ENCODE data around the gene CDH11. TPM values are rescaled to one million over a fixed set of nuclear protein-coding genes. Genes with fewer than 3 reads are reported as not detected.
A peak's percentile ranks its signal among the peaks of the same experiment; 100 is the strongest.

Gene CDH11
- total RNA-seq, 1 donor from 2014 or later, result 31.7 TPM

GRCh38 chr16:65124596-65124995 is 2.7 kb upstream of the CDH11 start:
- TF ChIP-seq, protein P1, sequence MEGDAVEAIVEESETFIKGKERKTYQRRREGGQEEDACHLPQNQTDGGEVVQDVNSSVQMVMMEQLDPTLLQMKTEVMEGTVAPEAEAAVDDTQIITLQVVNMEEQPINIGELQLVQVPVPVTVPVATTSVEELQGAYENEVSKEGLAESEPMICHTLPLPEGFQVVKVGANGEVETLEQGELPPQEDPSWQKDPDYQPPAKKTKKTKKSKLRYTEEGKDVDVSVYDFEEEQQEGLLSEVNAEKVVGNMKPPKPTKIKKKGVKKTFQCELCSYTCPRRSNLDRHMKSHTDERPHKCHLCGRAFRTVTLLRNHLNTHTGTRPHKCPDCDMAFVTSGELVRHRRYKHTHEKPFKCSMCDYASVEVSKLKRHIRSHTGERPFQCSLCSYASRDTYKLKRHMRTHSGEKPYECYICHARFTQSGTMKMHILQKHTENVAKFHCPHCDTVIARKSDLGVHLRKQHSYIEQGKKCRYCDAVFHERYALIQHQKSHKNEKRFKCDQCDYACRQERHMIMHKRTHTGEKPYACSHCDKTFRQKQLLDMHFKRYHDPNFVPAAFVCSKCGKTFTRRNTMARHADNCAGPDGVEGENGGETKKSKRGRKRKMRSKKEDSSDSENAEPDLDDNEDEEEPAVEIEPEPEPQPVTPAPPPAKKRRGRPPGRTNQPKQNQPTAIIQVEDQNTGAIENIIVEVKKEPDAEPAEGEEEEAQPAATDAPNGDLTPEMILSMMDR (conservative IDR thresholded peaks at IDR 0.05), result no peak
- Mint-ChIP-seq H3K36me3 (ENCODE audit: low read depth) (no peaks in the 10 kb centered on the region), H3K4me3 (peak overlapping the region; percentile 76), H3K27me3 (ENCODE audit: low read depth) (peaks cover 66% of the 10 kb centered on the region), H3K4me1 (peaks cover 24% of the 10 kb centered on the region), H3K9me3 (no peaks in the 10 kb centered on the region), H3K27ac (ENCODE audit: unreplicated experiment) (no peak overlapping the region)
- no peak for DNase-seq (ENCODE audit: low read depth, low spot score)

- Mint-ChIP-seq H3K27me3 (ENCODE audit: low read depth) (peaks cover 70% of the 10 kb centered on the region), H3K9me3 (no peaks in the 10 kb centered on the region), H3K27ac (ENCODE audit: unreplicated experiment) (no peak overlapping the region), H3K4me3 (peak overlapping the region; percentile 76), H3K4me1 (peaks cover 28% of the 10 kb centered on the region), H3K36me3 (ENCODE audit: low read depth) (no peaks in the 10 kb centered on the region)
- DNase-seq (ENCODE audit: low read depth, low spot score), result no peak
- TF ChIP-seq, protein P1 (conservative IDR thresholded peaks at IDR 0.05), result no peak
Measured at GRCh38 chr16:65124212-65124548, 2.3 kb upstream of the CDH11 start.

DNA sequence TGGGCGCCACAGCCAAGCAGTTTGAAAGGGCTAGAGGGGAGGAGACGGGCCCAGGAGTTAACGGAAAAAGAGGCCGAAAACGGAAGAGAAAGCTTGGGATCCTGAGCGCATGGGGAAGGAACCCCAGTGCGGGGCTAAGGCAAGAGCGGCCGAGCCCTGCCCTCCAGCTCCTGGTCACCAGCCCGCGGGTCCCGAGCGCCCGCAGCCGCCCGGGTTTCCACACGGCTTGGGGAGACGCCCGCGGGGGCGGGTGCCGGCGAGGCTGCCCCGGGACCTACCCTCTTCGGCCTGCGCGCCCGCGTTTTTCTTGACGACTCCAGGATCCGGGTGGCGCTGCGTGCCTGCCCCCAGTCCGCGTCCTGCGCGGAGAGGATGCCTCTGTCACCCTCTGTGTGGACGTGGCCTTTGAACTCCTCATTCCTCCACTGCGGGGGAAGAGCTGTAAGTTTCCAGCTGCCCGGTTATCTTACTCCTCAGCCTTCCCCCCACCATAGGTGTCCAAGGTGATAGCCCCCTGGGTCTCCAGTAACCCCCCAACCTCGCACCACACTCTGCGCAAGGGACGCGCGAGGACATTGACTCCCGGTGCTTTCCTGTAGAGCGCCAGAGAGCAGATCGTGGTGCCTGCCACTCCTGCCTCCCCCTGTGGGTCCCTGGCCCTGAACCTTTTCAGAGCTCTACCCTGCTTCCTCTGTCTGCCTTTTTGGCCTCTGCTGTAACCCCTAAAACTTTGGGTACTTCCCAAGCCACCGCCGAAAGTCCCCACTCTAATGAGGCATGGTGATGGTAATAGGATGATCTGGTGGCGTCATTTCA is 1.7 kb upstream of the CDH11 start:
- H3K27me3 Mint-ChIP-seq (ENCODE audit: low read depth), result peaks cover 76% of the 10 kb centered on the region
- no peaks in the 10 kb centered on the region for H3K36me3 Mint-ChIP-seq (ENCODE audit: low read depth)
- H3K27ac Mint-ChIP-seq (ENCODE audit: unreplicated experiment), result peak overlapping the region; percentile 60
- peak; percentile 6 for DNase-seq (ENCODE audit: low read depth, low spot score)
- TF ChIP-seq, protein P1 (conservative IDR thresholded peaks at IDR 0.05), result no peak
- H3K4me1 Mint-ChIP-seq, result peaks cover 34% of the 10 kb centered on the region
- peak overlapping the region; percentile 88 for H3K4me3 Mint-ChIP-seq
- H3K9me3 Mint-ChIP-seq, result no peaks in the 10 kb centered on the region

DNA sequence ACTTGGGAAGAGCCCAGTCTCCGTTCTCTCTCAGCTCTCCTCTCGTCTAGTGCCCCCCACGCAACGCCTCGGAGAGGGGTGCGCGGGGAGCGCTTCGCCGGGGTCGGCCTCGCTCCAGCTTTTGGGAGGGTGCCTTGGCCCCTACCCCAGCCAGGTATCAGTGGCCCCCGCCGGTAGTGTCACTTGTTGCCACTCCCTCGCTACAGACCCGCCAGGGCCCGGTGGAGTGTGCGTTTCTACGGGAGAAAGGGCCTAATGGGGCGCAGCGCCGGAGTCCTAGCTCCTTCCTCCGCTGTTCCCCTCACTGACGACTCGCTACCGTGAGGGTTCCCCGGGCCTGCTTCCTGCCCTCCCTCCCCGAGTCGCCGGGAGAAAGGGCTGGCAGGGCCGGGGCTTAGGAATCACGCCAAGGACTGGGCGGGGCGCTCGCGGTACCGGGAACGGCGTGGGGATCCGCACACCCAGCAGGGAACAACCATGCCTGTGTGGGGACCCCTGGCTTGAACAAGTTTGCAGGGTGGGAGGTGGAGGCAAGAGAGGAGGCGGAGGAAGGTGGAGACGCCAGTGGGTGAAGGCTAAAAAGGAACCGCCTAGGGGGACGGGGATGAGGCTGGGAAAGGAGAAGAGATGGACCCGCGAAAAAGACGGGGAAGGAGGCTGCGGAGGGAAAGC is 997 bp upstream of the CDH11 start:
- DNase-seq (ENCODE audit: low read depth, low spot score), result peak; percentile 13
- peak overlapping the region; percentile 88 for H3K4me3 Mint-ChIP-seq
- H3K27me3 Mint-ChIP-seq (ENCODE audit: low read depth), result peaks cover 83% of the 10 kb centered on the region
- H3K27ac Mint-ChIP-seq (ENCODE audit: unreplicated experiment), result peak overlapping the region; percentile 60
- H3K9me3 Mint-ChIP-seq, result no peaks in the 10 kb centered on the region
- TF ChIP-seq, protein P1 (conservative IDR thresholded peaks at IDR 0.05), result no peak
- H3K36me3 Mint-ChIP-seq (ENCODE audit: low read depth), result no peaks in the 10 kb centered on the region
- peaks cover 39% of the 10 kb centered on the region for H3K4me1 Mint-ChIP-seq

GRCh38 chr16:65120831-65121721 is 787 bp downstream of the CDH11 start:
- no peaks in the 10 kb centered on the region for H3K36me3 Mint-ChIP-seq (ENCODE audit: low read depth)
- H3K4me1 Mint-ChIP-seq, result peaks cover 55% of the 10 kb centered on the region
- H3K4me3 Mint-ChIP-seq, result peak overlapping the region; percentile 83
- H3K27me3 Mint-ChIP-seq (ENCODE audit: low read depth), result peaks cover 85% of the 10 kb centered on the region
- DNase-seq (ENCODE audit: low read depth, low spot score), result peak; percentile 25
- TF ChIP-seq, protein P1 (conservative IDR thresholded peaks at IDR 0.05), result no peak
- H3K27ac Mint-ChIP-seq (ENCODE audit: unreplicated experiment), result no peak overlapping the region
- no peaks in the 10 kb centered on the region for H3K9me3 Mint-ChIP-seq
